SK-N-SH (cell line): ENCODE results near the gene SPTB. TPM values are rescaled to one million over a fixed set of nuclear protein-coding genes. Genes with fewer than 3 reads are reported as not detected.

ENCODE experiments used
- CTCF ChIA-PET: fragments of 300-600, 350-600 bp; formaldehyde crosslinking; extraction: SDS; loops from one replicate; lab custom pipeline; 2021; lab: Yijun Ruan, JAX
- POLR2A ChIA-PET: fragments of 350-600 bp; sonication (Branson Sonifier 250); formaldehyde crosslinking; extraction: SDS; loops from one replicate; lab custom pipeline; 2020; ENCODE audit warnings: antibody characterized with exemption, inconsistent platforms; lab: Yijun Ruan, JAX
- DNase-seq: peaks from one replicate; pipeline ENCODE4 v3.0.0; 2012
- H2AFZ ChIP-seq: fragments of 200-600 bp; sonication (generic); 2 replicates; pipeline ENCODE4 v1.8.1; 2016; ENCODE audit warnings: antibody characterized with exemption, mild to moderate bottlenecking, low read depth
- H3F3A ChIP-seq: fragments of 200-600 bp; sonication (generic); replicated peaks from 2 replicates; pipeline ENCODE3; 2016; ENCODE audit warnings: antibody characterized with exemption, mild to moderate bottlenecking; ENCODE audit not compliant: insufficient read depth
- H3K27ac ChIP-seq, 2 experiments: fragments of 200-500 bp in 1 of 2; fragments of 200-600 bp in 1 of 2; sonication (Bioruptor generic) in 1 of 2; sonication (generic), shearing (Covaris generic) in 1 of 2; 2 replicates each; pipeline versions ENCODE4 v1.5.1 to v1.6.1; 2014 to 2016; ENCODE audit warnings: low read depth in 2 of 2, inconsistent platforms in 1 of 2, low read length in 1 of 2, mild to moderate bottlenecking in 1 of 2, mixed read lengths in 1 of 2
- H3K27me3 ChIP-seq: fragments of 200-600 bp; sonication (generic), shearing (Covaris generic); 2 replicates; pipeline ENCODE4 v1.6.1; 2016; ENCODE audit warnings: mixed run types; ENCODE audit not compliant: insufficient read depth
- H3K36me3 ChIP-seq, 2 experiments: fragments of 200-500 bp in 1 of 2; fragments of 200-600 bp in 1 of 2; sonication (Bioruptor generic) in 1 of 2; sonication (generic) in 1 of 2; replicated peaks in 1 of 2; 2 replicates each; pipeline versions ENCODE3 to v1.5.1; 2014 to 2016; ENCODE audit warnings: low read length in 1 of 2, mild to moderate bottlenecking in 1 of 2; ENCODE audit not compliant: insufficient read depth in 2 of 2, control insufficient read depth in 1 of 2
- H3K4me1 ChIP-seq, 2 experiments: fragments of 200-500 bp in 1 of 2; fragments of 200-600 bp in 1 of 2; sonication (Bioruptor generic) in 1 of 2; sonication (generic), shearing (Covaris generic) in 1 of 2; 2 replicates each; pipeline versions ENCODE4 v1.5.1 to v1.6.1; 2014 to 2016; ENCODE audit warnings: low read depth in 1 of 2, low read length in 1 of 2, mixed run types in 1 of 2; ENCODE audit not compliant: insufficient read depth in 2 of 2, control insufficient read depth in 1 of 2
- H3K4me2 ChIP-seq: fragments of 200-600 bp; sonication (generic), shearing (Covaris generic); 2 replicates; pipeline ENCODE4 v1.6.1; 2017; ENCODE audit warnings: mixed run types
- H3K4me3 ChIP-seq, 2 experiments: fragments of 200-500 bp in 1 of 2; fragments of 200-600 bp in 1 of 2; sonication (Bioruptor generic) in 1 of 2; sonication (generic), shearing (Covaris generic) in 1 of 2; 2 replicates each; pipeline versions ENCODE4 v1.5.1 to v1.8.1; 2014 to 2016; ENCODE audit warnings: low read depth in 2 of 2, inconsistent platforms in 1 of 2, low read length in 1 of 2, mild to moderate bottlenecking in 1 of 2, mixed read lengths in 1 of 2, moderate library complexity in 1 of 2
- H3K79me2 ChIP-seq: fragments of 200-600 bp; sonication (generic); 2 replicates; pipeline ENCODE4 v1.8.1; 2017; ENCODE audit warnings: mild to moderate bottlenecking; ENCODE audit not compliant: insufficient read depth
- H3K9ac ChIP-seq: fragments of 200-600 bp; sonication (generic); 2 replicates; pipeline ENCODE4 v1.6.1; 2017; ENCODE audit warnings: mixed run types
- H3K9me2 ChIP-seq: fragments of 200-600 bp; sonication (generic); 2 replicates; pipeline ENCODE4 v1.6.1; 2017; ENCODE audit warnings: mixed run types
- H3K9me3 ChIP-seq: fragments of 200-600 bp; sonication (generic); 2 replicates; pipeline ENCODE4 v1.6.1; 2017; ENCODE audit warnings: mixed run types, mild to moderate bottlenecking, moderate library complexity
- H4K20me1 ChIP-seq: fragments of 200-600 bp; sonication (generic); 2 replicates; pipeline ENCODE4 v1.6.1; 2017; ENCODE audit warnings: mild to moderate bottlenecking, mixed run types; ENCODE audit not compliant: insufficient read depth
- CHD2 ChIP-seq: fragments of 150-350 bp; IDR thresholded peaks from 2 replicates; pipeline ENCODE4 v1.6.1; 2018; ENCODE audit warnings: low read length; ENCODE audit not compliant: partially characterized antibody
- FOSL2 ChIP-seq: IDR thresholded peaks from 2 replicates; pipeline ENCODE4 v1.4.0; 2012; ENCODE audit warnings: low read depth, mild to moderate bottlenecking, moderate library complexity, borderline replicate concordance
- FOXJ3 ChIP-seq: sonication (generic); formaldehyde crosslinking; IDR thresholded peaks from 2 replicates; pipeline ENCODE4 v1.5.1; 2020; ENCODE audit warnings: mild to moderate bottlenecking, missing genetic modification reagents
- FOXM1 ChIP-seq: IDR thresholded peaks from 2 replicates; pipeline ENCODE4 v1.4.0; 2012; ENCODE audit warnings: low read depth, mild to moderate bottlenecking
- GABPA ChIP-seq: IDR thresholded peaks from 2 replicates; pipeline ENCODE4 v1.4.0; 2012; ENCODE audit warnings: low read depth, mild to moderate bottlenecking
- GATA2 ChIP-seq: sonication (generic); formaldehyde crosslinking; IDR thresholded peaks from 2 replicates; pipeline ENCODE4 v1.5.0; 2020; ENCODE audit warnings: mild to moderate bottlenecking, missing genetic modification reagents
- JUND ChIP-seq: IDR thresholded peaks from 2 replicates; pipeline ENCODE4 v1.4.0; 2012
- NFIC ChIP-seq: IDR thresholded peaks from 2 replicates; pipeline ENCODE4 v1.4.0; 2012; ENCODE audit warnings: borderline replicate concordance
- POLR2AphosphoS5 ChIP-seq: IDR thresholded peaks from 2 replicates; pipeline ENCODE4 v1.6.1; 2012; ENCODE audit warnings: low read depth, low read length
- RAD21 ChIP-seq: IDR thresholded peaks from 2 replicates; pipeline ENCODE4 v1.6.1; 2012; ENCODE audit warnings: mild to moderate bottlenecking, low read length
- RFX5 ChIP-seq: IDR thresholded peaks from 2 replicates; pipeline ENCODE4 v1.6.1; 2012; ENCODE audit warnings: mild to moderate bottlenecking, improper control_type of control experiment, low read length
- SIN3A ChIP-seq: IDR thresholded peaks from 2 replicates; pipeline ENCODE4 v1.6.1; 2012; ENCODE audit warnings: low read depth, mild to moderate bottlenecking, low read length, moderate library complexity, borderline replicate concordance
- TAF1 ChIP-seq: IDR thresholded peaks from 2 replicates; pipeline ENCODE4 v1.6.1; 2012; ENCODE audit warnings: low read depth, mild to moderate bottlenecking, low read length, moderate library complexity, borderline replicate concordance
- WGBS: methylation state at CpG from one replicate; pipeline ENCODE4 v1.1.6; 2017; ENCODE audit warnings: low lambda C conversion rate; 5-methylcytosine and 5-hydroxymethylcytosine counted together
- polyA plus RNA-seq, 3 experiments: library from polyadenylated mRNA; depleted of rRNA; stranded (reverse); fragments of >200 nt; gene quantifications; 2 replicates each; pipeline ENCODE4 v1.2.3, GENCODE V29; 2012
- TF ChIP-seq, protein P1 (sequence below): IDR thresholded peaks from 2 replicates; pipeline ENCODE4 v1.6.1; 2012; ENCODE audit warnings: mild to moderate bottlenecking, low read depth, low read length, moderate library complexity
- TF ChIP-seq, protein P2 (sequence below): IDR thresholded peaks from 2 replicates; pipeline ENCODE4 v1.4.0; 2012; ENCODE audit warnings: low read depth, borderline replicate concordance
- TF ChIP-seq, protein P3 (sequence below): IDR thresholded peaks from 2 replicates; pipeline ENCODE4 v1.4.0; 2012; ENCODE audit warnings: low read depth

Gene SPTB
- polyA plus RNA-seq, 1 of the 3 experiments (the other 2 are of a cell fraction), result 0.15 TPM

DNA sequence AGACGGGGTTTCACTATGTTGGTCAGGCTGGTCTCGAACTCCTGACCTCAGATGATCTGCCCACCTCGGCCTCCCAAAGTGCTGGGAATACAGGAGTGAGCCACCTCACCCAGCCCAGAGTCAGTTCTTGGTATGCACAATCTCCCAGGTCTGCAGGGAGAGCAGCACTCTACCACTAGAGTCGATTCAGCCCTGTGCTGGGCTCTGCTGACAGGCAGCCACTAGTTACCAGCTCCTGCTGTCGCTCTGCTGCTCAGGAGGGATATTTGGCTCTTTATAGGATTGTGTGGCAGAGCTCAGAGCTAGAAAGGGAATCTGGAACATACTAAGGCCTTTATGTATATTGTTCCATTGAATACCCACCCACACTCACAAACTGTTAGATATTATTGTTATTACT is 44.3 kb downstream of the SPTB start:
- no peaks in the 10 kb centered on the region for H3K79me2 ChIP-seq
- H3K9me2 ChIP-seq, result no peaks in the 10 kb centered on the region
- no peak overlapping the region for H2AFZ ChIP-seq
- H3K9ac ChIP-seq, result no peak overlapping the region
- H3K9me3 ChIP-seq, result no peaks in the 10 kb centered on the region
- WGBS, result 50% methylated on average over 2 of the region's 5 CpGs
- H3K27me3 ChIP-seq, result no peaks in the 10 kb centered on the region
- H3K4me2 ChIP-seq, result no peak overlapping the region
- no peak for TF ChIP-seq RAD21
- no peak for TF ChIP-seq RFX5
- TF ChIP-seq GATA2, result no peak
- no peak for TF ChIP-seq JUND
- no peak for TF ChIP-seq GABPA
- no peak for TF ChIP-seq NFIC
- TF ChIP-seq, protein P1, sequence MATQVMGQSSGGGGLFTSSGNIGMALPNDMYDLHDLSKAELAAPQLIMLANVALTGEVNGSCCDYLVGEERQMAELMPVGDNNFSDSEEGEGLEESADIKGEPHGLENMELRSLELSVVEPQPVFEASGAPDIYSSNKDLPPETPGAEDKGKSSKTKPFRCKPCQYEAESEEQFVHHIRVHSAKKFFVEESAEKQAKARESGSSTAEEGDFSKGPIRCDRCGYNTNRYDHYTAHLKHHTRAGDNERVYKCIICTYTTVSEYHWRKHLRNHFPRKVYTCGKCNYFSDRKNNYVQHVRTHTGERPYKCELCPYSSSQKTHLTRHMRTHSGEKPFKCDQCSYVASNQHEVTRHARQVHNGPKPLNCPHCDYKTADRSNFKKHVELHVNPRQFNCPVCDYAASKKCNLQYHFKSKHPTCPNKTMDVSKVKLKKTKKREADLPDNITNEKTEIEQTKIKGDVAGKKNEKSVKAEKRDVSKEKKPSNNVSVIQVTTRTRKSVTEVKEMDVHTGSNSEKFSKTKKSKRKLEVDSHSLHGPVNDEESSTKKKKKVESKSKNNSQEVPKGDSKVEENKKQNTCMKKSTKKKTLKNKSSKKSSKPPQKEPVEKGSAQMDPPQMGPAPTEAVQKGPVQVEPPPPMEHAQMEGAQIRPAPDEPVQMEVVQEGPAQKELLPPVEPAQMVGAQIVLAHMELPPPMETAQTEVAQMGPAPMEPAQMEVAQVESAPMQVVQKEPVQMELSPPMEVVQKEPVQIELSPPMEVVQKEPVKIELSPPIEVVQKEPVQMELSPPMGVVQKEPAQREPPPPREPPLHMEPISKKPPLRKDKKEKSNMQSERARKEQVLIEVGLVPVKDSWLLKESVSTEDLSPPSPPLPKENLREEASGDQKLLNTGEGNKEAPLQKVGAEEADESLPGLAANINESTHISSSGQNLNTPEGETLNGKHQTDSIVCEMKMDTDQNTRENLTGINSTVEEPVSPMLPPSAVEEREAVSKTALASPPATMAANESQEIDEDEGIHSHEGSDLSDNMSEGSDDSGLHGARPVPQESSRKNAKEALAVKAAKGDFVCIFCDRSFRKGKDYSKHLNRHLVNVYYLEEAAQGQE, result no peak
- no peak for TF ChIP-seq POLR2AphosphoS5
- TF ChIP-seq, protein P2, sequence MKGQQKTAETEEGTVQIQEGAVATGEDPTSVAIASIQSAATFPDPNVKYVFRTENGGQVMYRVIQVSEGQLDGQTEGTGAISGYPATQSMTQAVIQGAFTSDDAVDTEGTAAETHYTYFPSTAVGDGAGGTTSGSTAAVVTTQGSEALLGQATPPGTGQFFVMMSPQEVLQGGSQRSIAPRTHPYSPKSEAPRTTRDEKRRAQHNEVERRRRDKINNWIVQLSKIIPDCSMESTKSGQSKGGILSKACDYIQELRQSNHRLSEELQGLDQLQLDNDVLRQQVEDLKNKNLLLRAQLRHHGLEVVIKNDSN, result no peak
- no peak for TF ChIP-seq SIN3A
- TF ChIP-seq, protein P3, sequence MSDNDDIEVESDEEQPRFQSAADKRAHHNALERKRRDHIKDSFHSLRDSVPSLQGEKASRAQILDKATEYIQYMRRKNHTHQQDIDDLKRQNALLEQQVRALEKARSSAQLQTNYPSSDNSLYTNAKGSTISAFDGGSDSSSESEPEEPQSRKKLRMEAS, result no peak
- no peak for TF ChIP-seq TAF1
- no peak for TF ChIP-seq CHD2
- TF ChIP-seq FOXM1, result no peak
- TF ChIP-seq FOXJ3 (CRISPR knock-in tag), result no peak
- TF ChIP-seq FOSL2, result no peak
- TF ChIP-seq, all 33 proteins: peak for 0
- Histone ChIP-seq H3F3A (no peaks in the 10 kb centered on the region), H4K20me1 (no peaks in the 10 kb centered on the region), H3K4me1 (no peaks in the 10 kb centered on the region), H3K4me3 (no peak overlapping the region), H3K36me3 (no peaks in the 10 kb centered on the region), H3K27ac (no peak overlapping the region)
- CTCF ChIA-PET, result interaction anchor here (1.0 to 2.5 kb wide), 5 partner anchors 12 to 56 kb away, joined by 3 to 6 read pairs (median 6); no protein-coding TSS in a partner anchor
- no peak for DNase-seq
- POLR2A ChIA-PET, result no interaction called here
